Retinal pigment epithelial cell (primary cell): ENCODE results near the gene FMNL2.

Source experiments
- DNase-seq: peaks from one replicate; pipeline ENCODE4 v3.0.0-alpha.2; 2010; ENCODE audit warnings: low read depth
- H3K4me3 ChIP-seq: 2 replicates; pipeline ENCODE4 v1.5.1; 2011; ENCODE audit warnings: mild to moderate bottlenecking, low read length, control low read depth, moderate library complexity
- TF ChIP-seq, protein P1 (sequence below): conservative IDR thresholded peaks from 2 replicates; pipeline ENCODE4 v1.5.1; 2011; ENCODE audit warnings: low read depth, low read length, control low read depth, inconsistent platforms

FMNL2 gene

DNA sequence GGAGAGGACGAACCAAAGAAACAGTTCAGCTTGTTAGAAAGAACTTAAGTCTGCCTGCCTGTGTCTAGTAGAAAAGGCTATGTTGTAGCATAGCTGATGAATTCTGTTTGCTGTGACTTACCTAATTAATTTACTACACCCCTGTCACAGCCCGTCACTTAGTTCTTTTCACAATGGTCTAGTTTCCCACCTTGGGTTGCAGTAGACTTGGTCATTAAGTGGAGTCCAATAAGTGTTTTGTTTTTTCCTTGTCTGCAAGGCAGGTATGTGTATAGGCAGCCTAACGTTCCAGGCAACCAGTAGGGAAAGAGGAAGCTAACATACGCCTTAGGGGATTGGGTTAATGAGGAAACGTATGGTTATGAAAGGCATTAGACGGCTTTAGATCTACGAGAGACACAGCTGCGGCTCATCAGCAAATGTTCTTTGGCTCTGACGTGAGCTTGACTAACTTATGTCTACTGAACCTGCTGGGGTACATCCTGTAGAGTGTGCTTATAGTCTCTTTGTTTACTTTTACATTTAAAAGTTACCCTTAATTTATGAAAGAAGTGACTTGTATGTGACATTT, 202.2 kb downstream of the FMNL2 start:
- H3K4me3 ChIP-seq, result no peak overlapping the region
- DNase-seq, result no peak
- TF ChIP-seq, protein P1, sequence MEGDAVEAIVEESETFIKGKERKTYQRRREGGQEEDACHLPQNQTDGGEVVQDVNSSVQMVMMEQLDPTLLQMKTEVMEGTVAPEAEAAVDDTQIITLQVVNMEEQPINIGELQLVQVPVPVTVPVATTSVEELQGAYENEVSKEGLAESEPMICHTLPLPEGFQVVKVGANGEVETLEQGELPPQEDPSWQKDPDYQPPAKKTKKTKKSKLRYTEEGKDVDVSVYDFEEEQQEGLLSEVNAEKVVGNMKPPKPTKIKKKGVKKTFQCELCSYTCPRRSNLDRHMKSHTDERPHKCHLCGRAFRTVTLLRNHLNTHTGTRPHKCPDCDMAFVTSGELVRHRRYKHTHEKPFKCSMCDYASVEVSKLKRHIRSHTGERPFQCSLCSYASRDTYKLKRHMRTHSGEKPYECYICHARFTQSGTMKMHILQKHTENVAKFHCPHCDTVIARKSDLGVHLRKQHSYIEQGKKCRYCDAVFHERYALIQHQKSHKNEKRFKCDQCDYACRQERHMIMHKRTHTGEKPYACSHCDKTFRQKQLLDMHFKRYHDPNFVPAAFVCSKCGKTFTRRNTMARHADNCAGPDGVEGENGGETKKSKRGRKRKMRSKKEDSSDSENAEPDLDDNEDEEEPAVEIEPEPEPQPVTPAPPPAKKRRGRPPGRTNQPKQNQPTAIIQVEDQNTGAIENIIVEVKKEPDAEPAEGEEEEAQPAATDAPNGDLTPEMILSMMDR, result no peak

DNA sequence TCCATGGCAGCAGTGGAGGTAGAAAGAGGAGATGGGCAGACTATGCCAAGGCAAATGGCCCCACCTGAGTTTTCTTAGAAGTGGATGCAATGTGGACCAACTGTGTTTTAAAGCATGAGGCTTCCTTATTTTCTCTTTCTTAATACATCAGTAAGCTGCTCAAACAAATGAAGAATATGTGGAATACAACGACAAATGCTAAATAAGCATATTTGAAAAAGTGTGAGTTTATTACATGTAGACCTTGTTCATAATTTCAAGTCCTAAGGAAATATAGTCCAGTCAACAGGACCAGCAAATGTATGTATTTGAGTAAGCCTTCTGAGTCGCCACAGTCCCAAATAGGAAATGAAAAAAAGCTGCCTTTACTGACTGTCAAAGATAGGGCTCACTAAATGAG, 204.4 kb downstream of the FMNL2 start:
- TF ChIP-seq, protein P1, result no peak
- H3K4me3 ChIP-seq, result no peak overlapping the region
- DNase-seq, result no peak

DNA sequence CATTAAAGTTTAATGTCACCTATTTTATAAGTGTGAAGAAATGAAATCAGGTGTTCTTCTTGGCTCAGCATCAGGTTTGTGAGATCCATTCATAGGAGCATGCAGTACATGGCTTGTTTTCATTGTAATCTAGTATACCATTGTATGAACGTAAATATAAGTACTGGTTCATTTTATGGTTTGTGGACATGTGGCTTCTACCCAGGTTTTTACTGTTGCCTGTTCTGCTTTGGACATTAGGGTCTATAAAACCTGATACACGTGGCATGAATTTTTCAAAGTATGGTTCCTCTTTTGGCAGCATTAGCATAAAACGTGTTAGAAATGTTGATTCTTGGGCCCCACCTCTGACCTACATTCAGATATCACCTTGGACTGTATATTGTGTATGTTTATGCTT, 206.7 kb downstream of the FMNL2 start:
- no peak overlapping the region for H3K4me3 ChIP-seq
- TF ChIP-seq, protein P1, result no peak
- DNase-seq, result no peak

DNA sequence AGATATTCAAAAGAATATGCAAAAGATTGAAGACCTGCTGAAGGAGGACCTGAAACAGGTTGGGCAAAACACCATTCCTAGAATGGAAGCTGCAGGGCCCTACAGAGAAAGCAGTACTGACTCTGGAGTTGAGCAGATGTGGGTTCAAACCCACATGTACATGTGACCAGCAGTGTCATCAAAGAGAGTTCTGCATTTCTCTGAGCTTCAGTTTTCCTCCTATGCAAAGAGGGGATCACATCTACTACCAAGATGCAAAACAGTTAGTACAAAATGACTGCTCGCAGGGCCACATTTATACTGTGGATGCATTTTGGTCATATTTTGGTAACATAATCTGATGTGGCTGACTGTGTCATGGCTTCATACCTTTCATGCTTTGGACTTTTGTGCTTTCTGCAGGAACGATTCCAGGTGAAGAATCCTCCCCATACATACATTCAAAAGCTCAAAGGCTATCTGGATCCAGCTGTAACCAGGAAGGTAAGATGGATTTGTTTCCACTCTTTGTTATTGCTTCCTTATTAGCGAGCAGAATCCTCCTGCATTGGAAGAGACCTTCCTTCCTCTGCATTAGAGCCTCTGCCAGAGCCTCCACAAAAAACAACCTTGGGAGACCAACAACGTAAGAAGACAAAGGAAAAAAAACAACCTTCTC, 207.5 kb downstream of the FMNL2 start:
- TF ChIP-seq, protein P1, result no peak
- no peak overlapping the region for H3K4me3 ChIP-seq
- DNase-seq, result no peak

DNA sequence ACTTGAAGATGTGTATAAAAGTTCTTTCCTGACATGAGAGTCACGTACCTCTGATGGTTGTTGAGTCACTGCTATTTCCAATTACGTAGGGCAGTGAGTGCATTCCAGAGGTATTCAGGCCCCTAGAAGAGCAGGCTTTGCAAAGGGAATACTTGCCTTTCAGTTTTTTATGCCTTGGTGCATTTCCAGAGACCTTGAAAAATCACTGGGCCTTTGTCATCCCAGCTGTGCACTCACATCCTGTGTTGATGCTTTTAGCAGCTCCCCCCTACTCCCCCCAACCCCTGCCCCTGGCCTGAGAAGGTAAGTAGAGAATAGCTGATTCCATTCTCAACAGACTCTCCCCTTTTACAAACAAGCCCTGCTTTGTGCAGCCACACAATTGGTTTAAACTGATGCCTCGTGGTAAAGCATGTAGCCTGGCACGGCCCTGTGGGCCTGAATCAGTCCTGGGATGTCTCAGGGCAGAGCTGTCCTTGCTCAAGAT, 208.1 kb downstream of the FMNL2 start:
- H3K4me3 ChIP-seq, result no peak overlapping the region
- TF ChIP-seq, protein P1, result no peak
- peak; percentile 82 for DNase-seq

DNA sequence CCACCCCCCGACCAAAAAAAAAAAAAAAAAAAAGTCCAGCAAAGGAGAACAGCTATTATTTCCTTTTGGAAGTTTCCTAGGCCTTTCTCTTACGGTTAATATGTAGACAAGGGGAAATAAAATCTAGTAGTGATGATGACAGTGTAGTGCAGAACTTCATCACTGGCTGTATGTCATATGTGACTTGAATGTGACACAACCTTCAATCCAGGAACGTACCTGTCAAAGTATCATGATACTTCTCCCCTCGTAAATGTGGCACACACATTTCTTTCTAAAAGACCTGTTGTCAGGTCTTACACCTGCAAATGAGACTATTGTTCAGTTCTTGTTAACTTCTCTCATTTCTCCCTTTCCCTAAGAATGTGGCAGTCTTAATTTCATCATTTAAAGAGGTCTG, 208.7 kb downstream of the FMNL2 start:
- H3K4me3 ChIP-seq, result no peak overlapping the region
- TF ChIP-seq, protein P1, result no peak
- no peak for DNase-seq

DNA sequence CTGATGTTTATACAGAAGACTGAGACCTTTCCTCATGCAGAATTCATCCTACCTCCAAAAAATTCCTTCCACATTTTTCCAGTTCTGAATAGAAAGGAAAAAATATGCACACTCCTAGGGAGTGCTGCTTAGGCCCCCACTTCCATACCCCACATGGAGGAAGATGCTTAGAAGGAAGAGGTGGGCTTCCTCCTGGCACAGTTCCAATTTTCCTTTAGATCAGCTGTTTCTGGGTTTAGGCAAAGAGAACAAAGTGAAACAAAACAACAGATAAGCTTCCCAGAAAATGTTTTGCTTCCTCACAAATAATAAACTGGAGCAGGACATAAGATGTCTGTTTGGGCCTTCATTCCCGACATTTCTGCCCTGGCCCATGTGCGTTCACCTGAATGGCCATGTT, 209.7 kb downstream of the FMNL2 start:
- TF ChIP-seq, protein P1, result no peak
- no peak overlapping the region for H3K4me3 ChIP-seq
- no peak for DNase-seq
